GM12865 (cell line): Measurements from ENCODE around the gene SEPTIN11.
A peak's percentile ranks its signal among the peaks of the same experiment; 100 is the strongest.

ENCODE experiments used
- DNase-seq: peaks from one replicate; pipeline ENCODE4 v3.0.0; 2010; ENCODE audit warnings: low read depth
- H3K4me3 ChIP-seq: 2 replicates; pipeline ENCODE4 v1.5.1; 2011; ENCODE audit warnings: mild to moderate bottlenecking, low read depth, low read length, control low read depth
- TF ChIP-seq, protein P1 (sequence below): IDR thresholded peaks from 2 replicates; pipeline ENCODE4 v1.5.1; 2011; ENCODE audit warnings: low read length, control low read depth, low read depth, inconsistent platforms; ENCODE audit not compliant: insufficient read depth; ENCODE audit errors: missing control alignments

Gene SEPTIN11

DNA sequence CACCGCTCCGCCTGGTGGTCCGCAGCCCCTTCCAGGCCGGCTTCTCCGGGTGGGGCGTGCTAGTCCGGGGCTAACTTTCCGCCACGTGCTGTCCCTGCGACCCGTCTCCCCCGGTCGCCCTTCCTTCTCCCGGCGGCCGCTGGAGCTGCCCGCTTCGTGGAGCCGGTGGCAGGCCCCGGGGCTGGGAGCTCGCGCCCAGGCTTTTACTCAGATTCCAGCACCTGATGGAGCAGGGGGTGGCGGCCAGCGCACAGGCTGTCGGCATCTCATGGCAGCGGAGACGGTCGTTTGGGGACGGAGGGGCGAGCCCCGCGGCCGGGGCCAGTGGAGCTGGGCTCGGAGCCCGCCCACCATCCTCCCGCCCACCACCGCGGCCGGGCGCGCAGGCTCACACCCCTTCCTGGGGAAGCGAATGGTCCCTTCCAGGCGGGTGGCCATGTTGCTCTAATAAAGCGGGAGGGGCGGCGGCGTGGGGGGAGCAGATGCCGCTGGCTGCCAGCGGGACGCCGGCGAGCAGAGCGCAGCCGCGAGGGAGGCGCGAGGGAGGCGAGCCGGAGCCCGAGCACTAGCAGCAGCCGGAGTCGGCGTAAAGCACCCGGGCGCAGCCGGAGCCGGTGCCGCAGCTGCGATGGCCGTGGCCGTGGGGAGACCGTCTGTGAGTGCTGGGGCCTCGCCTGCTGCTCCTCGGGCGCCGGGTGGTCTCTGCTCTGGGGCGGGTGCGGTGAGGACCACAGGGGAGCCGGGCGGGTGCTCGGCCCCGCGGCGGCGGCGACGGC is at the start of gene SEPTIN11:
Gene SEPTIN11, plus strand, starts transcription at position 477 of the 776 bp plus-strand sequence. Its CDS starts 152 bp downstream, at position 629.
- TF ChIP-seq, protein P1, sequence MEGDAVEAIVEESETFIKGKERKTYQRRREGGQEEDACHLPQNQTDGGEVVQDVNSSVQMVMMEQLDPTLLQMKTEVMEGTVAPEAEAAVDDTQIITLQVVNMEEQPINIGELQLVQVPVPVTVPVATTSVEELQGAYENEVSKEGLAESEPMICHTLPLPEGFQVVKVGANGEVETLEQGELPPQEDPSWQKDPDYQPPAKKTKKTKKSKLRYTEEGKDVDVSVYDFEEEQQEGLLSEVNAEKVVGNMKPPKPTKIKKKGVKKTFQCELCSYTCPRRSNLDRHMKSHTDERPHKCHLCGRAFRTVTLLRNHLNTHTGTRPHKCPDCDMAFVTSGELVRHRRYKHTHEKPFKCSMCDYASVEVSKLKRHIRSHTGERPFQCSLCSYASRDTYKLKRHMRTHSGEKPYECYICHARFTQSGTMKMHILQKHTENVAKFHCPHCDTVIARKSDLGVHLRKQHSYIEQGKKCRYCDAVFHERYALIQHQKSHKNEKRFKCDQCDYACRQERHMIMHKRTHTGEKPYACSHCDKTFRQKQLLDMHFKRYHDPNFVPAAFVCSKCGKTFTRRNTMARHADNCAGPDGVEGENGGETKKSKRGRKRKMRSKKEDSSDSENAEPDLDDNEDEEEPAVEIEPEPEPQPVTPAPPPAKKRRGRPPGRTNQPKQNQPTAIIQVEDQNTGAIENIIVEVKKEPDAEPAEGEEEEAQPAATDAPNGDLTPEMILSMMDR = no peak
- DNase-seq = peak; percentile 98
- H3K4me3 ChIP-seq = peak within 1 kb of the TSS; percentile 85

GRCh38 chr4:76902233-76902890 is 47.2 kb upstream of the SEPTIN11 start:
- no peak for DNase-seq
- no peak overlapping the region for H3K4me3 ChIP-seq
- TF ChIP-seq, protein P1 = no peak

GRCh38 chr4:76904646-76905190 is 44.8 kb upstream of the SEPTIN11 start:
- no peak overlapping the region for H3K4me3 ChIP-seq
- no peak for DNase-seq
- TF ChIP-seq, protein P1 = no peak

GRCh38 chr4:76905521-76905920 is 44.0 kb upstream of the SEPTIN11 start:
- TF ChIP-seq, protein P1 = no peak
- no peak overlapping the region for H3K4me3 ChIP-seq
- no peak for DNase-seq

- TF ChIP-seq, protein P1 = no peak
- H3K4me3 ChIP-seq = no peak overlapping the region
- DNase-seq = no peak
These were observed 39.8 kb upstream of the SEPTIN11 start for GRCh38 chr4:76909711-76910110.

DNA sequence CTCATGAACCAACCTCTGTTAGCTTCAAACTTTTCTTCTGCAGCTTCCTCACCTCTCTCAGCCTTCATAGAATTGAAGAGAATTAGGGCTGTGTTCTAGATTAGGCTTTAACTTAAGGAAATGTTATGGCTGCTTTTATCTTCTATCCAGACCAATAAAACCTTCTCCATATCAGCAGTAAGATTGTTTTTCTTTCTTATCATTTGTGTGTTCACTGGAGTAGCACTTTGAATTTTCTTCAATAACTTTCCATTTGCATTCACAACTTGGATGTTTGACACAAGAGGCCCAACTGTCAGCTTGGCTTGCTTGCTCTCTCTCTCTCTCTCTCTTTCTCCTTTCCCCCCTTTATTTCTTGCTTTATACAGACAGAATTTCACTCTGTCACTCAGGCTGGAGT is 28.8 kb upstream of the SEPTIN11 start:
- DNase-seq = no peak
- TF ChIP-seq, protein P1 = no peak
- H3K4me3 ChIP-seq = no peak overlapping the region
